GM18907 (cell line): ENCODE data around the gene SPATA24.
"Not testable (repeated sequence)": the region's sequence is repeated elsewhere in the genome, so short reads cannot be mapped to it uniquely, and the experiment has no call there.

Experiments
- ATAC-seq: cut with Tn5 transposase; IDR thresholded peaks from one replicate; pipeline ENCODE4 v1.9.1; 2021; ENCODE audit warnings: mild to moderate bottlenecking, moderate library complexity; ENCODE audit not compliant: unreplicated experiment

The SPATA24 gene

DNA sequence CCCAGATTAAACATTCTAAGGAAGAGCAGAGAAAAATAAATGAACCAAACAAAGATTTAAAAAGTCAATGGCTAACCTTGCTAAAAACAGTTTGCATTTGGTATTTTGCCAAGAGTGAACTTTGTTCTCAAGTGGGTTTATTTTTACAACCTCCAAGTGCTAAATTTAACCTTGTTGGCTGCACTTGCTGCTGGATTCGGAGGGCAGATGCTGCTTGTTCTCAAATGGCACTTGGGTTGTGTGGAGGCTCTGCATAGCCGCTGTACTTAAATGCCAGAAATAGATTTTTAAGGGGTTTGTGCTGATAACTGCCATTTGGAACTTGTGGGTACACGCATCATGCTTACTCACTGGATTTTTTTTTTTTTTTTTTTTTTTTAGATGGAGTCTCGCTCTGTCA is 13.3 kb upstream of the SPATA24 start:
- ATAC-seq, result no peak

DNA sequence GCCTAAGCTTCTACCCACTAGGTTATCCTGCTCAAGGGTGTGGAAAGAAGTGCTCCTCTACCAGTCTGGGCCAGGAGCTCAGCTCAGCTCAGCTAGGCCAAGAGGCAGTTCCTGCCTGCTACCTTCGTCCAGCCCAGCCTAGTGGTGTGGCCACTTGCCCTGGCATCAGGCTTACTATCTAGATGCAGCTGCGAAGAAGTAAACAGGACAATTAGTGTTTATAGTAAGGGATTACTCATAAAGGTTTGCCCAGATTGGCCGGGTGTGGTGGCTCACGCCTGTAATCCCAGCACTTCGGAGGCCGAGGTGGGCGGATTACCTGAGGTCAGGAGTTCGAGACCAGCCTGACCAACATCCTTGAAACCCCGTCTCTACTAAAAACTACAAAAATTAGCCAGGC is 12.8 kb upstream of the SPATA24 start:
- ATAC-seq, result no peak

DNA sequence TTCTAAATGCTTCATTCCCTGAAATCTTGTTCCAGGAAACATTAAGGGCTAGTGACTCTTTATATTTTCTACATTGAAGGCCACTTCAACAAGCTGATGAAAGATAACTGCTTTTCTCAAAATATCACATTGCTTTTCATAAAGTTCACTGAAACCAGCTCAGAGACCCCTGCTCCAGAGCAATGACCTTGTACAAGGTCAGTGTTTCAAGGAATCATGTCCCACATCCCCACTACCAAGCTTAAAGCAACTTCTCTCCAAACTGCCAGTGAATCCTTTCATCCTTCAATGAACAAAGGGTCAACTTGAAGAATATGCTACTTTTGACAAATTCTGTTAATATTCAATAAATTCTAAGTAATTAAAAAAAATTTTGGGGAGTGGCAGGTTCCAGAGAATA is 12.0 kb upstream of the SPATA24 start:
- no peak for ATAC-seq

DNA sequence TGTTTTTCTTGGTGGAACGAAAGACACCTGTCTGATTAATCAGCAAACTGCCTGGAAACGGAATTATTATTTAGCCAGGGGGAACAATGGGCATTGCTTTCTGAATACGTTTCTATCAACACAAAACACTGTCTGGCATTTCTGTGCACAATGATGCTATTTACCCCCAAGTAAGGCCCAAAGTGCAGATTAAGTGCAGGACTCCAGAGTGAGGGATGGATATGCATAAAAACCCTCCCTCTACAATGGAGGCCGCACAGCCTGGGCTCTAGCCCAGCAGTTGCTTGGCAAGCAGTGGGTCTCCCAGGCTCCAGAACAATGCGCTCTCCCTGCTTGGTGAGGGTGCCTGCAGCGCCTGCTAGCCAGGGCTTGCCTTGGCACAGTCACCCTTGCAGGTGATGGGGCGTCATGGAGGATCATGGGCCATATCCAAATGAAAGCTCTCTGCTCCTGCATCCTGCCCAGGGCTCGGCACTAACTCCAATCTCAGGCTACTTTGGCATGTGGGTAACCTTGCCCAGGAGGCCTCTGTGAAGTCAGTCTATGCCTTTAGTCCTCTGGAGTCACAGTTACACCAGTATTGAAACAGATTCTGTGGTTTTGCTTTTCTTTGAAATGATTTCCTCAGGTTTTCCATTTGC is 11.5 kb upstream of the SPATA24 start:
- ATAC-seq, result no peak

DNA sequence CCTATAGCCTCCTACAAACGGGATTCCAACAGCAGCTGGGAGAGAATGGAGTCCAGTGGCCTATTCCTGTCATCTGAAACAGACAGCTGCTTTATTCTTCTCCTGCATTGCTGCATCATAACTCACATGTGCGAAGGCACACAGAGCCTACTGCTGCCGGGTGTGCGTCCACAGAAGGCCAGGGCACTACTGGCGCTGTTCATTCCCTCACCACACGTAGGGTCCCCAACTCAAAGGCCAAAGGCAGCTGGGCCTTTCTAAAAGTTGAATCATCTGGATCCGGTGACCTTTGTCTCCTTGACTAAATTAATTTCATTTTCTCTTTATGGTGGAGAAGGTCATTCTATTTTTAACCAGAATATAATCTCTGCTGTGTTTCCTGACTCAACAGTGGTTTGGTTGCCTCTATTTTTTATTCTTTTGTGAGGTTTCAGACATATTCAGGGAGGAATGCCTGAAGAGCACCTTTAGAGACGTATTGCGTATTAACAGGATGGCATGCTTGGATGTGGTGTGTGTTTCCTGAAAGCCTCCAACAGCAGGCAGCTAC is 10.8 kb upstream of the SPATA24 start:
- no peak for ATAC-seq

DNA sequence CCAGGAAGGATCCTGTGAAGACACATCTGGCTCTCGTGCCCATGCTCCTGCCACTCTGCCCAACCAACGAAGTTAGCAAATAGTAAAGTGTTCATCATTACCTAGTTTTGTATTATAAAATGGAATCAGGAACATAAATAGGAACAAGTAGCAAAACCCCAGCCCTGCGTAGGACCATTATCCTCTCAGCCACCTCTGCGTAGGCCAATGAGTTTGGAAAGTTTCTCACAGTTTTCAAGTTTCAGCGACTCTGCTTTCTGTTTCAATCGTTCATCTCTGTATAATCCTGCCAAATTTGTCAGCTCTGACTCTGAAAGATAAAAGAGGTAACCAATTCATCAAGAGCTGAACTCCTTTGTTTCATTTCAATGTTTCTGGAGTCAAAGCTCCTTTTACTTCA is 10.1 kb upstream of the SPATA24 start:
- ATAC-seq, result no peak

DNA sequence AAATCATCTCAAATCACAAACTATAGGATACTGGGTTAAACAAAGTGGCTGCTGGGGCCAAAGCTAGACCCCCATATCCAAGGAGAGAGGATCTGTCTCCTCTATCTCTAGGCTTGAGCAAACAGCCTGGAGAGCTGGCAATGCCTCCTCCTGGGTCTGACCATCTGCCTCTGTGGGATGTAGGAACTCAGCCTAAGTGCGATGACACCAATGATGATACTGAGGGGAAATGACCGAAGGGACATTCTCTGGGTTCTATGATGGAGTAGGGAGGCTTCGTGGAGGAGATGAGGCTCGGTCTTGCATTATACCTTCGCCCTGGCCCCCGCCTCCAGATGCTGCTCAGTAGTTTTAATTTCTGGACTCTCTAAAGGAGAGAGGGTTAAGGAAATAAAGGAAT is 9.3 kb upstream of the SPATA24 start:
- ATAC-seq, result no peak

DNA sequence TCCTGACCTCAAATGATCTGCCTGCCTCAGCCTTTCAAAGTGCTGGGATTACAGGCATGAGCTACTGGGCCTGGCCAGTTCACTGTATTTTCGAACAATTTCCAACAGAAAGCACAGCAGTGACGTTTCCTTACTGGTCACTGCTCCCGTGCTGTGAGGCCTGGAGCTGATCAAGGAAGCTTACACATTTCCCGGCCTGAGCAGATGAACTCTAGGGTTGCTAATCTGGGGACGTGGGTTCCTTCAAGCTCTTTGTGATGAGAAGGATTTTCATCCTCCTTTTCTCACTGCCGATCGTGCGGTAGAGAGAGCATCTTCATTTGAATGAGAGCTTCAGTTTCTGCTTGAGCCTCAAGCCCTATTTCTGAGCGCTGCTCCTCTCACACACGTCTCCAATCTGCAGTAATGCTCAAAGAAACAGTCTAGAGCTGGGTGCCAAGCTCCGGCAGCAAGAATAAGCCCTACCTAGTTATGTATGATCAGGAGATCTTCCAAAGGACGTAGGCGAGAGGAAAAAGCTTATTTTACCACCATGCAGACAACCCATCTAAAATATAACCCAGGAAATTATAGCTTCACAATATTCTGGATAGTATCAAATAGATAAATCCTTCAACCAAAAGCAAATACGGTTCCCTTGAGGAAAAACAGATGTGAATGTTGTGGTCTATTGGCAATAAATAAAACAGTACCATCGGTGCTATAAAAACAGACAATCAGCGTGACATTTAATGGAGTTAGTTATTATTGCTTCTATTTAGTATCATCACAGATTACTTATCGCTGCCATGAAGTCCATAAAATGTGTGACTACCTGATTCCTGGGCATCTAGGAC is 7.3 kb upstream of the SPATA24 start:
- no peak for ATAC-seq

DNA sequence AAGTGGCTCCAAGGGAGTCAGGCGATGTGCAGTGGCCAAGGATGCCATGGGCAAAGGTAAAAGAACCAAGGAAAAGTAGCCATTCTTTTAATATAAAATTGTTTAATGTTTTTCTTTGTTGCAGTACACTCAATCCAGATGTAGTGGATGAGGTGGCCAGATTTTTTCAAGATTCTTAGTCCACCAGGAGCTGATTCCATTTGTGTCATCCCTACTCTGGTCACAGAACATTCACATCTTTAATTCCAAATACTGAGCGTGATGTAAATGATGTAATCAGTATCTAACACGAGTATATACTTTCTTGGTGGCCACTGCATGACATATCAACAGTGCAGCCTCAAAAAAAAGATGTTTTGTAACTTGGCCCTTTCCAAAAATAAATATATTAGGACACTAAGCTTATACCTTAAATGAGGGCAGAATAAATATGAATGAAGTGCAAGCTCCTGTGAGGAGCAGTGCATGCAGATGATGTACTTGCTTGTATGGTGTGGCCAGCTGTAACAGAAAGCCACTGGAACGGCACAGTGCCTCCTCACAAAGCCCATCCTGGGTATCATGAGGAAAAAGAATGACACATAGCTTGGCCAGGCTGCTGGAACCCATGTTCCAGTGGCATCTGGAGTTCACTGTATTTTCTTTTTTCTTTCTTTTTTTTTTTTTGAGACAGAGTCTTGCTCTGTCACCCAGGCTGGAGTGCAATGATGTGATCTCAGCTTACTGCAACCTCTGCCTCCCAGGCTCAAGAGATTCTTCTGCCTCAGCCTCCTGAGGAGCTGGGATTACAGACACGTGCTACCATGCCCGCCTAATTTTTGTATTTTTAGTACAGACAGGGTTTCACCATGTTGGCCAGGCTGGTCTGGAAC is 6.5 kb upstream of the SPATA24 start:
- ATAC-seq, result no peak

GRCh38 chr5:139409116-139409515 is 5.2 kb upstream of the SPATA24 start:
- ATAC-seq, result not testable (repeated sequence)

DNA sequence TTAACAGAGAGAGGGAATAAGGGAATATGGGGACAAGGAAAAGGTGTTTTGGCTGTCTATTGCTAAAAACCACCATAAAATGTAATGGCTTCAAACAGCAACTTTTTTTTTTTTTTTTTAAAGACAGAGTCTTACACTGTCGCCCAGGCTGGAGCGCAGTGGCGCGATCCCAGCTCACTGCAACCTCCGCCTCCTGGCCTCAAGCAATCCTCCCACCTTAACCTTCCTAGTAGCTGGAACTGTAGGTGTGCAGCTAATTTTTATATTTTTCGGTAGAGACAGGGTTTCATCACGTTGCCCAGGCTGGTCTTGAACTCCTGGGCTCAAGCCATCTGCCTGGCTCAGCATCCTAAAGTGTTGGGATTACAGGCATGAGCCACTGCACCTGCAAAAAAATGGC is 4.3 kb upstream of the SPATA24 start:
- no peak for ATAC-seq

DNA sequence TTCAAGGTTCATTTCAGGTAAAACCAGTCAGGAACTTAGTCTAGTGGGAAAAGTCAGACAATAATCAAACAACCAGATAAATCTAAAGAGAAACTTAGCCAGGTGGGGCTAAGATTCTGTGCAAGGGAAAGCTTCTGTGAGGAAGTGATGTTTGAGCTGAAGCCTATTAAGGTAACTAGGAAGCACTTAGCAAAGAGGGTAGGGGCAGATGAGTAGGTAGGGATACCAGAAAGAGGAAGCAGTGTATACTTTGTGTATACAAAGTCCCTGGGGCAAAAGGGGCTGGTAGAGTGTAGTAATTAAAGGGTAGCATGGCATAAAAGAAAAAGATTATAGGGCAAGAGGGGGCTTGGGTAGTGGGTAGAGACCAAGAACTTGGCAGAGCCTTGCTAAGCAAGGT is 3.6 kb upstream of the SPATA24 start:
- no peak for ATAC-seq

- no peak for ATAC-seq
These were observed 3.1 kb upstream of the SPATA24 start for GRCh38 chr5:139406963-139407362.

DNA sequence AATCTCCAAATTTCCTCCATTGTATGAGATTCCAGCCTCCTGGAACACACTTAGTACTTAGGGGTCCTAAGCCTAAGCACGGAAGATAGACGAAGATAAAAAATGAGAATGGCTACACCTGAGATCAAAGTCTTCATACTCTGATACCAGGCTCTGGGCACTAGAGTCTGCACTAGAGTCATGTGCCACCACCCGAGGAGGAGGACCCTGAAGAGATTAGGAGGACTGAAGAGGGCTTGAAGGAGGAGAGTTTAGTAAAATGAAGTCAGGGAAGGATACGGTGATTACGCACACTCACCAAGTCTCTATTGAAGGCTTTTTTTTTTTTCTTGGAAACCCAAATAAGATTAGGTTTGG is 573 bp upstream of the SPATA24 start:
- ATAC-seq, result no peak

- ATAC-seq, result no peak
These were observed 487 bp downstream of the SPATA24 start for GRCh38 chr5:139403418-139403786.

- ATAC-seq, result no peak
These were observed 1.2 kb downstream of the SPATA24 start for GRCh38 chr5:139402561-139403158.

- ATAC-seq, result no peak
These were observed 2.3 kb downstream of the SPATA24 start for GRCh38 chr5:139401546-139401945.

DNA sequence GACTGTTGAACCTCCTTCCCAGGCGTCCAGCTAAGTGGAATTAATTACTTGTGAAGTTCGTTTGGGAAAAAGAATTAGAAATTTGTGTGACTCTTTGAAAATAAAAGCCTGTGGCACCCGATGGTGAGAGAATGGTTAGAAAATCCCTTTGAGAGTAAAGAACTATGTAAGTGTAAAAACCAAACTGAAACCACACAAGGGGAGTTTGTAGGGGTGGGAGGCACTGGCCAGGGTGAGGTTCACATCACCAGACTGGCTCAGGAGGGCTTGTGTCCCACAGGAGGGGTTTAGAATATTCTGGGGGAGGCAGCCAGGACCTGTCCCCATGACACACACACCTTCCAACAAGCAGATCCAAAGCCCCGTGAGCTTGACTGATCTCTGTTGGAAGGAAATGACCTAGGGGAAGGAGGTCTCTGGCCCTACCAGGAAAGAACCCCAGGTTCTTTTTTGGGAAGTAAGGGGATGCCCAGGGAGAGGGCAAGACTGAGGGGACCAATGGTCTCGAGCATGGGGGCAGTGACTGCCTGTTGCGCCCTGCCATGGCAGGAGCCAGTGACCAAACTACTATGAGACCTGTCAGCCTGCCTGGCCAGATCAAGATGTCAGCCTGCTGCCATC is 4.3 kb downstream of the SPATA24 start:
- ATAC-seq, result peak; percentile 31

DNA sequence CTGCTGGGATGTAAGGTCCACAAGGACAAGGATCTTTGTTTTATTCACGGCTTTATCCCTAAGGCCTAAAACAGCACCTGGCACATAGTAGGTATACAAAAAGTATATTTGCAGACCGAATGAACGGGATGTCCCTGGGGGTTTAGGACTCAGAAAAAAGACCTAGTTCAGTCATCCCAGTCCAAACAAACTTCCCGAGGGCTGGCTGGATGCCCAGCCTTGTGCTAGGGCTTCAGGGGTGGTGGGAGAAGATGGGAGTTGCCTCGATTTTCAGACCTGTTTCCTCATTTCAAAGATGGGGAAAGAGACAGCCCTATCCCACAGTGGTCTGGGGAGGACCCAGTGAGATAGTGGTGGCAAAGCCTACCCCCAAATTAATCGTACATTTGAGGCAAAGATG is 6.0 kb downstream of the SPATA24 start:
- ATAC-seq, result no peak

GRCh38 chr5:139396691-139397090 is 7.2 kb downstream of the SPATA24 start:
- no peak for ATAC-seq
